Mesodermal cell (in vitro differentiated cells): ENCODE results near the gene TRPV6.

Source experiments
- H3K27ac ChIP-seq: 2 replicates; pipeline ENCODE4 v1.7.0; 2013; ENCODE audit warnings: mild to moderate bottlenecking, low read depth, low read length, moderate library complexity; ENCODE audit not compliant: severe bottlenecking
- H3K36me3 ChIP-seq: 2 replicates; pipeline ENCODE4 v1.7.1; 2013; ENCODE audit warnings: mild to moderate bottlenecking, low read length, moderate library complexity; ENCODE audit not compliant: control insufficient read depth, insufficient read depth
- H3K4me1 ChIP-seq: one replicate; pipeline ENCODE4 v1.7.1; 2013; ENCODE audit warnings: mild to moderate bottlenecking, low read length; ENCODE audit not compliant: insufficient read depth, control insufficient read depth, poor library complexity, severe bottlenecking
- H3K4me3 ChIP-seq: 2 replicates; pipeline ENCODE4 v1.7.0; 2013; ENCODE audit warnings: low read length, control low read depth, mild to moderate bottlenecking; ENCODE audit not compliant: insufficient read depth, poor library complexity, severe bottlenecking; ENCODE audit errors: extremely low read depth
- H3K9me3 ChIP-seq: 2 replicates; pipeline ENCODE4 v1.7.1; 2013; ENCODE audit warnings: mild to moderate bottlenecking, low read length, moderate library complexity; ENCODE audit not compliant: control insufficient read depth
- WGBS, 2 experiments: methylation state at CpG; one replicate each; pipeline ENCODE4 v1.1.5; 2013; ENCODE audit warnings: missing lambda C conversion rate in 2 of 2; ENCODE audit not compliant: insufficient coverage in 2 of 2; 5-methylcytosine and 5-hydroxymethylcytosine counted together

The TRPV6 gene

DNA sequence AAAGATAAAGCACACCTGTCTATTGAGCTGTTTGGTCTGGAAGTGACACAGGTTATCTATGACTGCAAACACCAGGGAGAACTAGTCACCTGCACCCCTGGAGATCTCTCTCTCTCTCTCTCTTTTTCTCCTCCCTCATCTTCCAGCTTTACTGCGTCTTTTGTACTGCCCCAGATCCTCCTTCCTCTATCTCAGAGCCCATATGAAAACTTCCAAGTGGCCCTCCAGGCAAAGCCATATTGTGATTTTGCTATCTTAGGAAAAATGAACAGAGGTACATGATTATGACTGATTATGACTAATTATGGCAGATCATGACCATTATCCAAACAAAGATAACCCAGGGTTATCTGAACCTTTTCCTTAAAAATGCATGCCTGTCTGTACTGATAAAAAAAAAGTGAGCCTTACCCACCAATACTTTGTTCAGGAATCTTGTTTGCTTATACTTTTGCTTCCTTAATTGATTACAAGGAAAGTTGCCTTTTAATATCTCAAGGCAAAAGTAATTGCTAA lies 43.2 kb downstream of the TRPV6 start:
- Histone ChIP-seq H3K4me1 (peaks cover 5% of the 10 kb centered on the region), H3K36me3 (no peaks in the 10 kb centered on the region), H3K27ac (no peak overlapping the region), H3K4me3 (no peak overlapping the region), H3K9me3 (no peaks in the 10 kb centered on the region)
- 80% methylated on average over 1 of the region's 1 CpG; no CpG with 5 or more reads in 1 of the 2 experiments for WGBS, 2 experiments

GRCh38 chr7:142838461-142839213 lies 46.9 kb downstream of the TRPV6 start:
- Histone ChIP-seq H3K4me3 (no peak overlapping the region), H3K9me3 (no peaks in the 10 kb centered on the region), H3K4me1 (peaks cover 5% of the 10 kb centered on the region), H3K36me3 (no peaks in the 10 kb centered on the region), H3K27ac (no peak overlapping the region)
- WGBS, 2 experiments, result 88 to 100% methylated on average over 1 to 2 of the region's 4 CpGs

GRCh38 chr7:142836426-142836825 lies 49.1 kb downstream of the TRPV6 start:
- WGBS, 2 experiments, result 81 to 86% methylated on average over 2 of the region's 3 CpGs
- Histone ChIP-seq H3K9me3 (no peaks in the 10 kb centered on the region), H3K27ac (no peak overlapping the region), H3K4me3 (no peak overlapping the region), H3K4me1 (peaks cover 10% of the 10 kb centered on the region), H3K36me3 (no peaks in the 10 kb centered on the region)

DNA sequence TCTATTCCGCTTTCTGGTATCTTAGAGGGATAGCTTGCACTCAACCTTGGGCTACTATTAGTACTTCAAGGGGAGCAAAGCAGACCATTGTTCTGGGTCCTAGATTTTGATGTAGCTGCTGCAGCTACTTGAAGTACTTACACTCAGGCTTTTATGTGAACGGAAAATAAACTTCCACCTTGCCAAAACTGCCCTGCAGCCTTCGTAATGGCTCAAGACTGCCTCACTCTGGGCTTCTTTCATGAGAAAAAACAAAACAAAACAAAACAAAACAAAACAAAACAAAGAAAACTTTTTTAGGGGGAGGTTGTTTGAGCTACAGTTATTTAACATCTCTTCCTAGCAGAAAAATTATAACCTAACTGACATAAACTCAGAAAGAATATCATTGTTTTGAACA lies 50.1 kb downstream of the TRPV6 start:
- WGBS, 2 experiments, result no CpG with 5 or more reads among the region's 3 CpGs
- Histone ChIP-seq H3K4me3 (no peak overlapping the region), H3K27ac (no peak overlapping the region), H3K4me1 (peaks cover 10% of the 10 kb centered on the region), H3K36me3 (no peaks in the 10 kb centered on the region), H3K9me3 (no peaks in the 10 kb centered on the region)

GRCh38 chr7:142833174-142834048 lies 52.1 kb downstream of the TRPV6 start:
- H3K27ac ChIP-seq, result no peak overlapping the region
- H3K9me3 ChIP-seq, result no peaks in the 10 kb centered on the region
- no peaks in the 10 kb centered on the region for H3K36me3 ChIP-seq
- WGBS, 2 experiments, result 60 to 100% methylated on average over 1 of the region's 6 CpGs
- H3K4me3 ChIP-seq, result no peak overlapping the region
- H3K4me1 ChIP-seq, result peaks cover 5% of the 10 kb centered on the region

DNA sequence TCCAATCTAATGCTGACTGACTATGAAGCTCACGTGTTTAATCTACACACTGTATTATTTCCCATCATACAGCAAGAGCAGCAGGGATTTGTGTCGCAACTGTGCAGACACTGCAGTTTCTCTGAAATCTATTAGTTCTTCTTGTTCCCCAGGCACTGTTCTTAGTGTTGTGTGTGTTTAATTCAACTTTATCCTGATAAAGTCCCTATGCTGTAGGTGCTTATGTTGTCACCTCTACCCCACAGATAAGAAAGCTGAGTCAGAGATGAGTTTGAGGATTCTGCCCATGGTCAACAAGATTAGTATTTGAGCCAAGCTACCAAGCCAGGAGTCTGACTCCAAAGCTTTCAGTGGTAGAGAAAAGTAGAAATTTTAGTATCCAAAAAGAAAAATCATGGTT lies 53.1 kb downstream of the TRPV6 start:
- Histone ChIP-seq H3K4me3 (no peak overlapping the region), H3K27ac (no peak overlapping the region), H3K9me3 (no peaks in the 10 kb centered on the region), H3K36me3 (no peaks in the 10 kb centered on the region), H3K4me1 (peaks cover 5% of the 10 kb centered on the region)
- 92 to 100% methylated on average over 1 to 2 of the region's 2 CpGs for WGBS, 2 experiments

- peaks cover 9% of the 10 kb centered on the region for H3K9me3 ChIP-seq
- 50 to 83% methylated on average over 1 of the region's 1 CpG for WGBS, 2 experiments
- no peak overlapping the region for H3K4me3 ChIP-seq
- no peak overlapping the region for H3K27ac ChIP-seq
- peaks cover 2% of the 10 kb centered on the region for H3K4me1 ChIP-seq
- no peaks in the 10 kb centered on the region for H3K36me3 ChIP-seq
These were observed 57.5 kb downstream of the TRPV6 start for GRCh38 chr7:142827951-142828500.

GRCh38 chr7:142822714-142823113 lies 62.8 kb downstream of the TRPV6 start:
- WGBS, 2 experiments, result no CpG with 5 or more reads among the region's 1 CpG

More at GRCh38 chr7:142822714-142823113, 62.8 kb downstream of the TRPV6 start:
- Histone ChIP-seq H3K4me1 (no peaks in the 10 kb centered on the region), H3K9me3 (peaks cover 9% of the 10 kb centered on the region), H3K4me3 (no peak overlapping the region), H3K36me3 (no peaks in the 10 kb centered on the region), H3K27ac (no peak overlapping the region)
